HepG2 (cell line): ENCODE results near the gene COX14. TPM values are rescaled to one million over a fixed set of nuclear protein-coding genes. Genes with fewer than 3 reads are reported as not detected.

ENCODE experiments used
- FOXJ3 ChIP-seq: sonication (generic); formaldehyde crosslinking; IDR thresholded peaks from 2 replicates; pipeline ENCODE4 v1.4.0; 2020; ENCODE audit warnings: missing genetic modification reagents, mild to moderate bottlenecking, borderline replicate concordance
- MIXL1 ChIP-seq: IDR thresholded peaks from 2 replicates; pipeline ENCODE4 v1.6.1; 2016
- SIX4 ChIP-seq: sonication (generic); formaldehyde crosslinking; IDR thresholded peaks from 2 replicates; pipeline ENCODE4 v1.4.0; 2020; ENCODE audit warnings: missing genetic modification reagents
- TMF1 ChIP-seq: sonication (generic); formaldehyde crosslinking; IDR thresholded peaks from 2 replicates; pipeline ENCODE4 v1.8.1; 2022; ENCODE audit warnings: low read depth, missing genetic modification reagents
- ZNF501 ChIP-seq: sonication (generic); formaldehyde crosslinking; IDR thresholded peaks from 2 replicates; pipeline ENCODE4 v1.5.1; 2020; ENCODE audit warnings: mild to moderate bottlenecking, moderate library complexity, missing genetic modification reagents
- ZNF788 ChIP-seq: sonication (generic); formaldehyde crosslinking; IDR thresholded peaks from 2 replicates; pipeline ENCODE4 v1.5.0; 2020; ENCODE audit warnings: mild to moderate bottlenecking, missing genetic modification reagents, borderline replicate concordance
- ZNF816 ChIP-seq: sonication (generic); formaldehyde crosslinking; IDR thresholded peaks from 2 replicates; pipeline ENCODE4 v1.8.0; 2022; ENCODE audit warnings: missing genetic modification reagents, mild to moderate bottlenecking, borderline replicate concordance
- ZNF891 ChIP-seq: sonication (generic); formaldehyde crosslinking; IDR thresholded peaks from 2 replicates; pipeline ENCODE4 v1.5.0; 2020; ENCODE audit warnings: mild to moderate bottlenecking, missing genetic modification reagents
- polyA plus RNA-seq, 8 experiments: library from polyadenylated mRNA; depleted of rRNA in 3 of 8; stranded (reverse) in 7 of 8; unstranded in 1 of 8; fragments of >200 nt; fragmentation: Illumina TruSeq in 4 of 8; extraction: Trizol in 4 of 8; gene quantifications; 2 replicates each; pipeline versions ENCODE4 v1.2.1 to v1.2.3, GENCODE V29; 2011 to 2016; ENCODE audit warnings: low read depth in 4 of 8, missing spikeins in 1 of 8, mixed read lengths in 1 of 8; ENCODE audit not compliant: insufficient read depth in 1 of 8
- total RNA-seq, 5 experiments: library from RNA; depleted of rRNA; stranded (reverse); fragments of >200 nt; fragmentation: Illumina TruSeq; extraction: Trizol; gene quantifications; 2 replicates each; pipeline ENCODE4 v1.2.3, GENCODE V29; 2016; ENCODE audit warnings: low read depth in 1 of 5
- TF ChIP-seq, protein P1 (sequence below): sonication (generic); formaldehyde crosslinking; IDR thresholded peaks from 2 replicates; pipeline ENCODE4 v1.4.0; 2020; ENCODE audit warnings: missing genetic modification reagents, borderline replicate concordance
- TF ChIP-seq, protein P2 (sequence below): sonication (generic); formaldehyde crosslinking; IDR thresholded peaks from 2 replicates; pipeline ENCODE4 v1.4.0; 2020; ENCODE audit warnings: missing genetic modification reagents
- TF ChIP-seq, protein P3 (sequence below): sonication (generic); formaldehyde crosslinking; IDR thresholded peaks from 2 replicates; pipeline ENCODE4 v1.8.1; 2022; ENCODE audit warnings: low read depth, mild to moderate bottlenecking, missing genetic modification reagents
- TF ChIP-seq, protein P4 (sequence below): sonication (generic); formaldehyde crosslinking; conservative IDR thresholded peaks from 2 replicates; pipeline ENCODE4 v1.8.0; 2022; ENCODE audit warnings: mild to moderate bottlenecking, moderate library complexity, missing genetic modification reagents

COX14 gene
- total and polyA plus RNA-seq, 2 of the 13 experiments (the other 11 are each of a cell fraction or from before 2014, with no cell fraction given), result 53.0 to 71.6 TPM

DNA sequence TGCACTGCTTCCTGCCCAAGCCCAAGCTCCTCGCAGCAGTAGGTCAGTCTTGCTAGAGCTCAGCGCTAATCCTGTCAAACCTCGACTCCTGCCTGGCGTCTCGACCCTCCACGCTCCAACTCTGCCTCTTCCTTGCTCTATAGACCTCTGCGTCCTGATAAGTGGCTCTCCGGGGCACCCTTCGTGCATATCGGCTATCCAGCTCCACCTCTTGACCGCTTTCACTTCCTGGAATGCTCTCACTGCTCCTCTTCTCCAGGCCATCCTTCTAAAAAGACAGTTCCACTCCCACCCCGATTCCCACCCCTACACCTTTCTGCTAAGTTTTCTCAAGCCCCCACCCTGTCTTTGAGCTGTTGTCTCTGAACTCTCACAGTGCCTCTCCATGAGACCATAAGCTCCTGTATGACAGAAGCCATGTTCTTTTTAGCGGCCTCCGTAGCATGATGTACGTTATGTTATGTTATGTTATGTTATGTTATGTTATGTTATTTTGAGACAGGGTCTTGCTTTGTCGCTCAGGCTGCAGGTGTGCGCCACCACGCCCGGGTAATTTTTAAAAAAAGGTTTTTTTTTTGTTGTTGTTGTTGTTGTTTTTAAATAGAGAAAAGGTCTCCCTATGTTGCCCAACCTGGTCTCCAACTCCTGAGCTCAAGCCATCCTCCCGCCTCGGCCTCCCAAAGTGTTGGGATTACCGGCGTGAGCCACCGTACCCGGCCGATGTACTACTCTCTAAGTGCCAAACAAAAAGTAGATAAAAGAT lies 601 bp downstream of the COX14 start (continued):
- TF ChIP-seq, protein P1, sequence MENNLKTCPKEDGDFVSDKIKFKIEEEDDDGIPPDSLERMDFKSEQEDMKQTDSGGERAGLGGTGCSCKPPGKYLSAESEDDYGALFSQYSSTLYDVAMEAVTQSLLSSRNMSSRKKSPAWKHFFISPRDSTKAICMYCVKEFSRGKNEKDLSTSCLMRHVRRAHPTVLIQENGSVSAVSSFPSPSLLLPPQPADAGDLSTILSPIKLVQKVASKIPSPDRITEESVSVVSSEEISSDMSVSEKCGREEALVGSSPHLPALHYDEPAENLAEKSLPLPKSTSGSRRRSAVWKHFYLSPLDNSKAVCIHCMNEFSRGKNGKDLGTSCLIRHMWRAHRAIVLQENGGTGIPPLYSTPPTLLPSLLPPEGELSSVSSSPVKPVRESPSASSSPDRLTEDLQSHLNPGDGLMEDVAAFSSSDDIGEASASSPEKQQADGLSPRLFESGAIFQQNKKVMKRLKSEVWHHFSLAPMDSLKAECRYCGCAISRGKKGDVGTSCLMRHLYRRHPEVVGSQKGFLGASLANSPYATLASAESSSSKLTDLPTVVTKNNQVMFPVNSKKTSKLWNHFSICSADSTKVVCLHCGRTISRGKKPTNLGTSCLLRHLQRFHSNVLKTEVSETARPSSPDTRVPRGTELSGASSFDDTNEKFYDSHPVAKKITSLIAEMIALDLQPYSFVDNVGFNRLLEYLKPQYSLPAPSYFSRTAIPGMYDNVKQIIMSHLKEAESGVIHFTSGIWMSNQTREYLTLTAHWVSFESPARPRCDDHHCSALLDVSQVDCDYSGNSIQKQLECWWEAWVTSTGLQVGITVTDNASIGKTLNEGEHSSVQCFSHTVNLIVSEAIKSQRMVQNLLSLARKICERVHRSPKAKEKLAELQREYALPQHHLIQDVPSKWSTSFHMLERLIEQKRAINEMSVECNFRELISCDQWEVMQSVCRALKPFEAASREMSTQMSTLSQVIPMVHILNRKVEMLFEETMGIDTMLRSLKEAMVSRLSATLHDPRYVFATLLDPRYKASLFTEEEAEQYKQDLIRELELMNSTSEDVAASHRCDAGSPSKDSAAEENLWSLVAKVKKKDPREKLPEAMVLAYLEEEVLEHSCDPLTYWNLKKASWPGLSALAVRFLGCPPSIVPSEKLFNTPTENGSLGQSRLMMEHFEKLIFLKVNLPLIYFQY (CRISPR knock-in tag), result no peak
- TF ChIP-seq ZNF788 (CRISPR knock-in tag) (0 out of 2 replicates have a peak, but pooled peaks have one; percentile 50), SIX4 (no peak), ZNF891 (0 out of 2 replicates have a peak, but pooled peaks have one; percentile 1), ZNF501 (peak; percentile 56; the same call in 1 of the 2 replicates), ZNF816 (CRISPR knock-in tag) (no peak), FOXJ3 (CRISPR knock-in tag) (no peak), MIXL1 (CRISPR knock-in tag) (no peak), TMF1 (CRISPR knock-in tag) (peak; percentile 18; the same call in 1 of the 2 replicates)
- TF ChIP-seq, protein P2, sequence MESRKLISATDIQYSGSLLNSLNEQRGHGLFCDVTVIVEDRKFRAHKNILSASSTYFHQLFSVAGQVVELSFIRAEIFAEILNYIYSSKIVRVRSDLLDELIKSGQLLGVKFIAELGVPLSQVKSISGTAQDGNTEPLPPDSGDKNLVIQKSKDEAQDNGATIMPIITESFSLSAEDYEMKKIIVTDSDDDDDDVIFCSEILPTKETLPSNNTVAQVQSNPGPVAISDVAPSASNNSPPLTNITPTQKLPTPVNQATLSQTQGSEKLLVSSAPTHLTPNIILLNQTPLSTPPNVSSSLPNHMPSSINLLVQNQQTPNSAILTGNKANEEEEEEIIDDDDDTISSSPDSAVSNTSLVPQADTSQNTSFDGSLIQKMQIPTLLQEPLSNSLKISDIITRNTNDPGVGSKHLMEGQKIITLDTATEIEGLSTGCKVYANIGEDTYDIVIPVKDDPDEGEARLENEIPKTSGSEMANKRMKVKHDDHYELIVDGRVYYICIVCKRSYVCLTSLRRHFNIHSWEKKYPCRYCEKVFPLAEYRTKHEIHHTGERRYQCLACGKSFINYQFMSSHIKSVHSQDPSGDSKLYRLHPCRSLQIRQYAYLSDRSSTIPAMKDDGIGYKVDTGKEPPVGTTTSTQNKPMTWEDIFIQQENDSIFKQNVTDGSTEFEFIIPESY (CRISPR knock-in tag), result no peak
- TF ChIP-seq, protein P3, sequence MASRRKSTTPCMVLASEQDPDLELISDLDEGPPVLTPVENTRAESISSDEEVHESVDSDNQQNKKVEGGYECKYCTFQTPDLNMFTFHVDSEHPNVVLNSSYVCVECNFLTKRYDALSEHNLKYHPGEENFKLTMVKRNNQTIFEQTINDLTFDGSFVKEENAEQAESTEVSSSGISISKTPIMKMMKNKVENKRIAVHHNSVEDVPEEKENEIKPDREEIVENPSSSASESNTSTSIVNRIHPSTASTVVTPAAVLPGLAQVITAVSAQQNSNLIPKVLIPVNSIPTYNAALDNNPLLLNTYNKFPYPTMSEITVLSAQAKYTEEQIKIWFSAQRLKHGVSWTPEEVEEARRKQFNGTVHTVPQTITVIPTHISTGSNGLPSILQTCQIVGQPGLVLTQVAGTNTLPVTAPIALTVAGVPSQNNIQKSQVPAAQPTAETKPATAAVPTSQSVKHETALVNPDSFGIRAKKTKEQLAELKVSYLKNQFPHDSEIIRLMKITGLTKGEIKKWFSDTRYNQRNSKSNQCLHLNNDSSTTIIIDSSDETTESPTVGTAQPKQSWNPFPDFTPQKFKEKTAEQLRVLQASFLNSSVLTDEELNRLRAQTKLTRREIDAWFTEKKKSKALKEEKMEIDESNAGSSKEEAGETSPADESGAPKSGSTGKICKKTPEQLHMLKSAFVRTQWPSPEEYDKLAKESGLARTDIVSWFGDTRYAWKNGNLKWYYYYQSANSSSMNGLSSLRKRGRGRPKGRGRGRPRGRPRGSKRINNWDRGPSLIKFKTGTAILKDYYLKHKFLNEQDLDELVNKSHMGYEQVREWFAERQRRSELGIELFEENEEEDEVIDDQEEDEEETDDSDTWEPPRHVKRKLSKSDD, result no peak
- TF ChIP-seq, protein P4, sequence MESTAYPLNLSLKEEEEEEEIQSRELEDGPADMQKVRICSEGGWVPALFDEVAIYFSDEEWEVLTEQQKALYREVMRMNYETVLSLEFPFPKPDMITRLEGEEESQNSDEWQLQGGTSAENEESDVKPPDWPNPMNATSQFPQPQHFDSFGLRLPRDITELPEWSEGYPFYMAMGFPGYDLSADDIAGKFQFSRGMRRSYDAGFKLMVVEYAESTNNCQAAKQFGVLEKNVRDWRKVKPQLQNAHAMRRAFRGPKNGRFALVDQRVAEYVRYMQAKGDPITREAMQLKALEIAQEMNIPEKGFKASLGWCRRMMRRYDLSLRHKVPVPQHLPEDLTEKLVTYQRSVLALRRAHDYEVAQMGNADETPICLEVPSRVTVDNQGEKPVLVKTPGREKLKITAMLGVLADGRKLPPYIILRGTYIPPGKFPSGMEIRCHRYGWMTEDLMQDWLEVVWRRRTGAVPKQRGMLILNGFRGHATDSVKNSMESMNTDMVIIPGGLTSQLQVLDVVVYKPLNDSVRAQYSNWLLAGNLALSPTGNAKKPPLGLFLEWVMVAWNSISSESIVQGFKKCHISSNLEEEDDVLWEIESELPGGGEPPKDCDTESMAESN, result peak; percentile 1; the same call in 1 of the 2 replicates
